T-cell (primary cell): ENCODE results near the gene DOCK4. TPM values are rescaled to one million over a fixed set of nuclear protein-coding genes. Genes with fewer than 3 reads are reported as not detected.

Experiments used
- ATAC-seq, 4 experiments: fragments of 200-7000 bp in 3 of 4; fragments of 150-1000 bp in 1 of 4; cut with Tn5 transposase; replicated peaks in 1 of 4; 1 replicate in 3 of 4; 2 replicates in 1 of 4; pipeline ENCODE4 v1.10.0; 2021; ENCODE audit warnings: moderate library complexity in 3 of 4, mild to moderate bottlenecking in 2 of 4, moderate number of reproducible peaks in 1 of 4
- CTCF ChIA-PET, 2 donors: fragments of 300-600 bp; sonication (Branson Sonifier 250); formaldehyde crosslinking; loops; one replicate each; lab custom pipeline; 2022; ENCODE audit warnings: antibody characterized with exemption in 2 of 2; lab: Charles Lee
- POLR2A ChIA-PET, 2 donors: fragments of 300-600 bp; sonication (Branson Sonifier 250); formaldehyde crosslinking; loops; one replicate each; lab custom pipeline; 2022; ENCODE audit warnings: antibody characterized with exemption in 2 of 2; lab: Charles Lee
- DNase-seq, 35 experiments: peaks; one replicate each; pipeline versions ENCODE4 v3.0.0 to v3.0.0-alpha.2; 2013 to 2023
- H3K27ac ChIP-seq: one replicate; pipeline ENCODE4 v1.5.1; 2013; ENCODE audit warnings: low read length
- H3K27me3 ChIP-seq, 2 experiments: replicated peaks in 1 of 2; 1 replicate in 1 of 2; 2 replicates in 1 of 2; pipeline versions ENCODE4 v1.6.1 to v1.7.0; 2013; ENCODE audit warnings: low read length in 1 of 2, mixed read lengths in 1 of 2; ENCODE audit not compliant: control insufficient read depth in 2 of 2, insufficient read depth in 2 of 2; ENCODE audit errors: extremely low read depth in 1 of 2
- H3K36me3 ChIP-seq, 2 donors: 1 replicate in 1 of 2; 2 replicates in 1 of 2; pipeline versions ENCODE4 v1.6.1 to v1.7.0; 2013; ENCODE audit warnings: low read length in 1 of 2; ENCODE audit not compliant: control insufficient read depth in 2 of 2, insufficient read depth in 1 of 2; ENCODE audit errors: extremely low read depth in 1 of 2
- H3K4me1 ChIP-seq, 2 experiments: 1 replicate in 1 of 2; 2 replicates in 1 of 2; pipeline versions ENCODE4 v1.6.1 to v1.7.0; 2013; ENCODE audit warnings: low read length in 2 of 2, mixed read lengths in 1 of 2; ENCODE audit not compliant: insufficient read depth in 2 of 2, control insufficient read depth in 1 of 2; ENCODE audit errors: extremely low read depth in 1 of 2
- H3K4me3 ChIP-seq, 2 donors: 1 replicate in 1 of 2; 2 replicates in 1 of 2; pipeline versions ENCODE4 v1.5.1 to v1.7.0; 2013; ENCODE audit warnings: mild to moderate bottlenecking in 2 of 2, low read length in 1 of 2, moderate library complexity in 1 of 2; ENCODE audit not compliant: control insufficient read depth in 1 of 2; ENCODE audit errors: extremely low read depth in 1 of 2
- H3K9me3 ChIP-seq: 2 replicates; pipeline ENCODE4 v1.7.0; 2013
- H3K27ac Mint-ChIP-seq, 2 donors: one replicate each; pipeline ENCODE4 v1.8.0; 2020 to 2021; ENCODE audit warnings: mild to moderate bottlenecking in 2 of 2, mixed read lengths in 2 of 2
- H3K27me3 Mint-ChIP-seq, 2 donors: one replicate each; pipeline ENCODE4 v1.8.0; 2021 to 2022; ENCODE audit warnings: mixed read lengths in 2 of 2
- H3K36me3 Mint-ChIP-seq: one replicate; pipeline ENCODE4 v1.8.0; 2021; ENCODE audit warnings: mixed read lengths
- H3K4me1 Mint-ChIP-seq, 3 donors: one replicate each; pipeline ENCODE4 v1.8.0; 2020 to 2022; ENCODE audit warnings: mixed read lengths in 3 of 3, mild to moderate bottlenecking in 1 of 3
- H3K4me3 Mint-ChIP-seq, 3 donors: one replicate each; pipeline ENCODE4 v1.8.0; 2020 to 2022; ENCODE audit warnings: mild to moderate bottlenecking in 3 of 3, mixed read lengths in 3 of 3, moderate library complexity in 3 of 3
- H3K9me3 Mint-ChIP-seq, 3 donors: one replicate each; pipeline ENCODE4 v1.8.0; 2020 to 2022; ENCODE audit warnings: mixed read lengths in 3 of 3
- WGBS: methylation state at CpG from one replicate; pipeline ENCODE4 v1.1.5; 2013; ENCODE audit warnings: missing lambda C conversion rate; ENCODE audit not compliant: insufficient coverage; 5-methylcytosine and 5-hydroxymethylcytosine counted together
- total RNA-seq, 35 experiments: library from RNA in 6 of 35; stranded (reverse) in 6 of 35; fragments of 120-200 nt in 1 of 35; gene quantifications; one replicate each; pipeline versions ENCODE4 v1.2.1 to v1.2.4 and lab custom pipeline; 2013 to 2026

Gene DOCK4
- total RNA-seq, 5 donors from 2014 or later (not counting 1 experiment from before 2014, with no cell fraction given), result 0.35 to 1.4 (median 0.85) TPM

GRCh38 chr7:111677848-111678247, 528.4 kb downstream of the DOCK4 start:
- Histone ChIP-seq H3K27me3 (no peaks in the 10 kb centered on the region), H3K4me1 (no peaks in the 10 kb centered on the region), H3K9me3 (no peaks in the 10 kb centered on the region), H3K36me3 (no peaks in the 10 kb centered on the region), H3K27ac (no peak overlapping the region), H3K4me3 (no peak overlapping the region)
- Mint-ChIP-seq H3K4me3 (no peak overlapping the region), H3K27me3 (peaks cover 6 to 21% of the 10 kb centered on the region in 2 donors), H3K27ac (no peak overlapping the region), H3K9me3 (no peaks in the 10 kb centered on the region), H3K36me3 (no peaks in the 10 kb centered on the region), H3K4me1 (no peaks in the 10 kb centered on the region)
- CTCF ChIA-PET, result interaction anchor here in 1 of 2 donors (0.6 kb wide), 1 partner anchor 32 kb away, joined by 3 read pairs; no protein-coding TSS in a partner anchor
- DNase-seq (no peak), ATAC-seq (no peak)
- POLR2A ChIA-PET, result no interaction called here

GRCh38 chr7:111676811-111677210, 529.4 kb downstream of the DOCK4 start:
- DNase-seq, result no peak
- H3K27ac Mint-ChIP-seq, result no peak overlapping the region

More at GRCh38 chr7:111676811-111677210, 529.4 kb downstream of the DOCK4 start:
- ChIA-PET POLR2A (no interaction called here), CTCF (no interaction called here)
- Mint-ChIP-seq H3K9me3 (no peaks in the 10 kb centered on the region), H3K4me3 (no peak overlapping the region), H3K36me3 (no peaks in the 10 kb centered on the region), H3K27me3 (peaks cover 6 to 21% of the 10 kb centered on the region in 2 donors), H3K4me1 (no peaks in the 10 kb centered on the region)
- no peak overlapping the region for H3K27ac ChIP-seq
- no peaks in the 10 kb centered on the region for H3K36me3 ChIP-seq
- no CpG with 5 or more reads among the region's 2 CpGs for WGBS
- H3K27me3 ChIP-seq, result no peaks in the 10 kb centered on the region
- H3K9me3 ChIP-seq, result no peaks in the 10 kb centered on the region
- no peak overlapping the region for H3K4me3 ChIP-seq
- no peak for ATAC-seq
- no peaks in the 10 kb centered on the region for H3K4me1 ChIP-seq

Other genes starting within 250 kb of the DOCK4 start
- 10 to 100 TPM; 26.6 to 31.4 (median 30.2) TPM for gene ZNF277, start 296 bp upstream of the DOCK4 start, total RNA-seq
- gene IFRD1, start 244.1 kb upstream of the DOCK4 start, total RNA-seq, result 100 to 1,000 TPM in 2 of 5 donors, 10 to 100 TPM in 3; 45.0 to 268 (median 52.1) TPM